AG20443 (cell line): Measurements from ENCODE around the gene STAM2.

Experiments
- DNase-seq: peaks from one replicate; pipeline ENCODE4 v3.0.0; 2012; ENCODE audit warnings: low spot score, mixed read lengths

The STAM2 gene

GRCh38 chr2:152071092-152071491 lies 104.5 kb downstream of the STAM2 start:
- DNase-seq: no peak

GRCh38 chr2:152068226-152068625 lies 107.3 kb downstream of the STAM2 start:
- DNase-seq: no peak

- no peak for DNase-seq
Measured at GRCh38 chr2:152067823-152068222, 107.7 kb downstream of the STAM2 start.
